GM12878 (cell line): Measurements from ENCODE around the gene CPNE4. TPM values are rescaled to one million over a fixed set of nuclear protein-coding genes. Genes with fewer than 3 reads are reported as not detected.

Experiments used
- ATAC-seq: fragments of 200-7000 bp; cut with Tn5 transposase; 3 replicates; pipeline ENCODE4 v1.9.1; 2020; ENCODE audit warnings: mild to moderate bottlenecking, moderate library complexity
- BruUV-seq: library from RNA; stranded (reverse); fragments of 400-500 nt; replicated peaks from 2 replicates; lab custom pipeline; 2021; lab: Mats Ljungman, UMichigan
- CTCF ChIA-PET: fragments of 300-600 bp; sonication (Branson Sonifier 250); formaldehyde crosslinking; extraction: SDS; loops from one replicate; lab custom pipeline; 2021; ENCODE audit warnings: inconsistent platforms; lab: Yijun Ruan, JAX
- POLR2A ChIA-PET: fragments of 350-600 bp; formaldehyde crosslinking; extraction: SDS; loops from one replicate; lab custom pipeline; 2021; ENCODE audit warnings: inconsistent platforms; lab: Charles Lee
- RAD21 ChIA-PET: fragments of 300-600 bp; sonication (Branson Sonifier 250); formaldehyde crosslinking; loops from one replicate; lab custom pipeline; 2023; ENCODE audit warnings: antibody characterized with exemption; ENCODE audit not compliant: unreplicated experiment; lab: Charles Lee
- SMC1A ChIA-PET: fragments of 300-600 bp; sonication (Branson Sonifier 250); formaldehyde crosslinking; loops from one replicate; lab custom pipeline; 2023; ENCODE audit not compliant: unreplicated experiment, uncharacterized antibody; lab: Charles Lee
- DNase-seq: peaks from one replicate; pipeline ENCODE4 v3.0.0-alpha.2; 2011; ENCODE audit warnings: low read depth, low spot score
- FAIRE-seq: peaks from 3 replicates; lab custom pipeline; 2011; peaks lifted over from hg19 to GRCh38; lab: Jason Lieb, UNC
- H2AFZ ChIP-seq: 2 replicates; pipeline ENCODE4 v1.6.0; 2011; ENCODE audit warnings: low read depth, low read length, control low read depth; ENCODE audit not compliant: control insufficient read depth
- H3K27ac ChIP-seq: 2 replicates; pipeline ENCODE4 v1.5.1; 2011; ENCODE audit warnings: control low read depth; ENCODE audit not compliant: control insufficient read depth, insufficient read depth
- H3K27me3 ChIP-seq, 2 experiments: replicated peaks in 1 of 2; 2 replicates each; pipeline versions ENCODE4 v1.6.0 to v1.6.1; 2011; ENCODE audit warnings: low read length in 1 of 2; ENCODE audit not compliant: control insufficient read depth in 2 of 2, insufficient read depth in 2 of 2
- H3K36me3 ChIP-seq, 2 experiments: 2 replicates each; pipeline ENCODE4 v1.5.1; 2011; ENCODE audit warnings: low read length in 1 of 2; ENCODE audit not compliant: control insufficient read depth in 2 of 2, insufficient read depth in 2 of 2
- H3K4me1 ChIP-seq: 2 replicates; pipeline ENCODE4 v1.6.1; 2011; ENCODE audit warnings: mild to moderate bottlenecking, low read length, moderate library complexity, mixed read lengths; ENCODE audit not compliant: control insufficient read depth, insufficient read depth
- H3K4me2 ChIP-seq: 2 replicates; pipeline ENCODE4 v1.6.0; 2011; ENCODE audit warnings: control low read depth; ENCODE audit not compliant: control insufficient read depth, insufficient read depth
- H3K4me3 ChIP-seq: fragments of 200-600 bp; sonication (generic); 2 replicates; pipeline ENCODE4 v1.5.1; 2016
- H3K79me2 ChIP-seq: 2 replicates; pipeline ENCODE4 v1.6.0; 2011; ENCODE audit warnings: low read length; ENCODE audit not compliant: control insufficient read depth, insufficient read depth
- H3K9ac ChIP-seq: 2 replicates; pipeline ENCODE4 v1.8.0; 2011; ENCODE audit warnings: low read length, control low read depth, mixed read lengths; ENCODE audit not compliant: control insufficient read depth, insufficient read depth
- H3K9me3 ChIP-seq: replicated peaks from 3 replicates; pipeline ENCODE4 v1.5.1; 2011; ENCODE audit warnings: mild to moderate bottlenecking, low read length; ENCODE audit not compliant: control insufficient read depth, insufficient read depth
- H4K20me1 ChIP-seq: 2 replicates; pipeline ENCODE4 v1.6.0; 2011; ENCODE audit not compliant: control insufficient read depth, insufficient read depth
- BACH1 ChIP-seq: fragments of 450-650 bp; IDR thresholded peaks from 2 replicates; pipeline ENCODE4 v1.6.1; 2017; ENCODE audit warnings: mild to moderate bottlenecking, borderline replicate concordance
- BCL11A ChIP-seq: IDR thresholded peaks from 2 replicates; pipeline ENCODE4 v1.6.1; 2011; ENCODE audit warnings: low read depth, low read length
- BCLAF1 ChIP-seq: fragments of 450-650 bp; IDR thresholded peaks from 2 replicates; pipeline ENCODE4 v1.6.1; 2017; ENCODE audit warnings: antibody characterized with exemption, mild to moderate bottlenecking, moderate library complexity
- FOXK2 ChIP-seq: fragments of 450-650 bp; IDR thresholded peaks from 2 replicates; pipeline ENCODE4 v1.6.1; 2017; ENCODE audit warnings: mild to moderate bottlenecking, moderate library complexity
- KAT2A ChIP-seq: conservative IDR thresholded peaks from 2 replicates; pipeline ENCODE4 v1.6.1; 2011; ENCODE audit warnings: low read depth, low read length; ENCODE audit not compliant: control insufficient read depth
- PML ChIP-seq: IDR thresholded peaks from 2 replicates; pipeline ENCODE4 v1.6.1; 2012; ENCODE audit warnings: low read length, inconsistent platforms
- POLR2A ChIP-seq: IDR thresholded peaks from 2 replicates; pipeline ENCODE4 v1.6.1; 2011; ENCODE audit warnings: low read depth, mild to moderate bottlenecking, low read length
- SMAD1 ChIP-seq: fragments of 450-650 bp; IDR thresholded peaks from 2 replicates; pipeline ENCODE4 v1.6.1; 2018; ENCODE audit warnings: mild to moderate bottlenecking, low read depth; ENCODE audit not compliant: partially characterized antibody
- SREBF1 ChIP-seq: IDR thresholded peaks from 2 replicates; pipeline ENCODE4 v1.6.1; 2012; ENCODE audit warnings: mild to moderate bottlenecking, low read length
- ZNF384 ChIP-seq: IDR thresholded peaks from 2 replicates; pipeline ENCODE4 v1.6.1; 2012; ENCODE audit warnings: low read depth, mild to moderate bottlenecking, low read length, improper control_type of control experiment, borderline replicate concordance
- WGBS: methylation state at CpG from one replicate; pipeline ENCODE4 v1.1.6; 2016; ENCODE audit warnings: low lambda C conversion rate; ENCODE audit not compliant: insufficient replicate concordance, insufficient coverage; ENCODE audit errors: missing lambda C conversion rate; 5-methylcytosine and 5-hydroxymethylcytosine counted together
- in situ Hi-C: fragments of 300-500 bp; cut with MboI; formaldehyde crosslinking; loops from 9 replicates; pipeline ENCODE4 v1.14.3; 2018; ENCODE audit warnings: mixed read lengths
- intact Hi-C: fragments of 100-400 bp; cut with micrococcal nuclease; formaldehyde crosslinking; loops from one replicate; pipeline ENCODE4 v1.14.2; 2022; ENCODE audit not compliant: unreplicated experiment
- polyA plus RNA-seq, 11 experiments: library from polyadenylated mRNA; depleted of rRNA in 4 of 11; unstranded in 6 of 11; stranded (reverse) in 5 of 11; fragments of >200 nt; fragmentation: Nextera tagmentation in 4 of 11; fragmentation: Illumina TruSeq in 1 of 11; extraction: Ambion mirVana in 4 of 11; extraction: Trizol in 1 of 11; gene quantifications; 1 replicate in 1 of 11; 2 replicates in 10 of 11; pipeline versions ENCODE4 v1.2.1 to v1.2.3, GENCODE V29; 2011 to 2016; ENCODE audit warnings: inconsistent platforms in 2 of 11, missing spikeins in 2 of 11, low read depth in 1 of 11
- total RNA-seq, 4 experiments: library from RNA; depleted of rRNA in 3 of 4; stranded (reverse); fragments of >200 nt in 3 of 4; fragmentation: Illumina TruSeq in 1 of 4; extraction: Trizol in 1 of 4; gene quantifications; 2 replicates each; pipeline versions ENCODE4 v1.2.1 to v1.2.3, GENCODE V29; 2013 to 2021
- TF ChIP-seq, protein P1 (sequence below): fragments of 450-650 bp; formaldehyde crosslinking; IDR thresholded peaks from 2 replicates; pipeline ENCODE4 v1.4.0; 2022; ENCODE audit warnings: mild to moderate bottlenecking, moderate library complexity
- TF ChIP-seq, protein P2 (sequence below): fragments of 450-650 bp; formaldehyde crosslinking; IDR thresholded peaks from 2 replicates; pipeline ENCODE4 v1.5.0; 2022; ENCODE audit warnings: mild to moderate bottlenecking, missing genetic modification characterization

Gene CPNE4
- total and polyA plus RNA-seq, 10 of the 15 experiments (the other 5 are each of a cell fraction or from before 2014, with no cell fraction given), result 0.17 to 1.9 (median 0.48) TPM; not detected in 1

GRCh38 chr3:131550562-131551465 is 484.0 kb downstream of the CPNE4 start:
- no peak for DNase-seq
- intact Hi-C loops, result loop anchor here (5.0 kb wide), 2 partner anchors 81 to 161 kb away; no protein-coding TSS in a partner anchor
- ATAC-seq, result no peak
- Histone ChIP-seq H3K9ac (no peak overlapping the region), H3K4me1 (peaks cover 18% of the 10 kb centered on the region), H3K79me2 (no peaks in the 10 kb centered on the region), H3K36me3 (no peaks in the 10 kb centered on the region), H3K4me3 (no peak overlapping the region), H3K4me2 (no peak overlapping the region), H4K20me1 (no peaks in the 10 kb centered on the region), H2AFZ (no peak overlapping the region), H3K27me3 (no peaks in the 10 kb centered on the region), H3K9me3 (no peaks in the 10 kb centered on the region), H3K27ac (no peak overlapping the region)
- CTCF ChIA-PET, result interaction anchor here (0.6 to 6.0 kb wide), 19 partner anchors 10 to 629 kb away, joined by 3 to 88 read pairs (median 7); no protein-coding TSS in a partner anchor
- RAD21 ChIA-PET, result interaction anchor here (0.7 to 4.7 kb wide), 14 partner anchors 18 to 488 kb away, joined by 3 to 54 read pairs (median 7); partner anchors contain the start of gene CPNE4
- FAIRE-seq, result no peak
- no TSS peak for BruUV-seq
- POLR2A ChIA-PET, result interaction anchor here (0.8 kb wide), 1 partner anchor 178 kb away, joined by 3 read pairs; no protein-coding TSS in a partner anchor
- SMC1A ChIA-PET, result interaction anchor here (0.9 to 6.1 kb wide), 18 partner anchors 11 to 479 kb away, joined by 3 to 74 read pairs (median 5); no protein-coding TSS in a partner anchor
- WGBS, result 63% methylated on average over 4 of the region's 4 CpGs
- in situ Hi-C loops, result loop anchor here (5.0 kb wide), 1 partner anchor 481 kb away; no protein-coding TSS in a partner anchor
- TF ChIP-seq ZNF384 (no peak), BCLAF1 (no peak), FOXK2 (no peak), SMAD1 (no peak), KAT2A (no peak), BCL11A (no peak), PML (no peak), SREBF1 (no peak), BACH1 (no peak), POLR2A (no peak)
- TF ChIP-seq, protein P1, sequence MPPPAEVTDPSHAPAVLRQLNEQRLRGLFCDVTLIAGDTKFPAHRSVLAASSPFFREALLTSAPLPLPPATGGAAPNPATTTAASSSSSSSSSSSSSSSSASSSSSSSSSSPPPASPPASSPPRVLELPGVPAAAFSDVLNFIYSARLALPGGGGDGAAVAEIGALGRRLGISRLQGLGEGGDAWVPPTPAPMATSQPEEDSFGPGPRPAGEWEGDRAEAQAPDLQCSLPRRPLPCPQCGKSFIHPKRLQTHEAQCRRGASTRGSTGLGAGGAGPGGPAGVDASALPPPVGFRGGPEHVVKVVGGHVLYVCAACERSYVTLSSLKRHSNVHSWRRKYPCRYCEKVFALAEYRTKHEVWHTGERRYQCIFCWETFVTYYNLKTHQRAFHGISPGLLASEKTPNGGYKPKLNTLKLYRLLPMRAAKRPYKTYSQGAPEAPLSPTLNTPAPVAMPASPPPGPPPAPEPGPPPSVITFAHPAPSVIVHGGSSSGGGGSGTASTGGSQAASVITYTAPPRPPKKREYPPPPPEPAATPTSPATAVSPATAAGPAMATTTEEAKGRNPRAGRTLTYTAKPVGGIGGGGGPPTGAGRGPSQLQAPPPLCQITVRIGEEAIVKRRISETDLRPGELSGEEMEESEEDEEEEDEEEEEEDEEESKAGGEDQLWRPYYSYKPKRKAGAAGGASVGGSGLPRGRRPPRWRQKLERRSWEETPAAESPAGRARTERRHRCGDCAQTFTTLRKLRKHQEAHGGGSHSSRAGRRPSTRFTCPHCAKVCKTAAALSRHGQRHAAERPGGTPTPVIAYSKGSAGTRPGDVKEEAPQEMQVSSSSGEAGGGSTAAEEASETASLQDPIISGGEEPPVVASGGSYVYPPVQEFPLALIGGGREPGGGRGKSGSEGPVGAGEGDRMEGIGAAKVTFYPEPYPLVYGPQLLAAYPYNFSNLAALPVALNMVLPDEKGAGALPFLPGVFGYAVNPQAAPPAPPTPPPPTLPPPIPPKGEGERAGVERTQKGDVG (CRISPR knock-in tag), result no peak
- TF ChIP-seq, protein P2, sequence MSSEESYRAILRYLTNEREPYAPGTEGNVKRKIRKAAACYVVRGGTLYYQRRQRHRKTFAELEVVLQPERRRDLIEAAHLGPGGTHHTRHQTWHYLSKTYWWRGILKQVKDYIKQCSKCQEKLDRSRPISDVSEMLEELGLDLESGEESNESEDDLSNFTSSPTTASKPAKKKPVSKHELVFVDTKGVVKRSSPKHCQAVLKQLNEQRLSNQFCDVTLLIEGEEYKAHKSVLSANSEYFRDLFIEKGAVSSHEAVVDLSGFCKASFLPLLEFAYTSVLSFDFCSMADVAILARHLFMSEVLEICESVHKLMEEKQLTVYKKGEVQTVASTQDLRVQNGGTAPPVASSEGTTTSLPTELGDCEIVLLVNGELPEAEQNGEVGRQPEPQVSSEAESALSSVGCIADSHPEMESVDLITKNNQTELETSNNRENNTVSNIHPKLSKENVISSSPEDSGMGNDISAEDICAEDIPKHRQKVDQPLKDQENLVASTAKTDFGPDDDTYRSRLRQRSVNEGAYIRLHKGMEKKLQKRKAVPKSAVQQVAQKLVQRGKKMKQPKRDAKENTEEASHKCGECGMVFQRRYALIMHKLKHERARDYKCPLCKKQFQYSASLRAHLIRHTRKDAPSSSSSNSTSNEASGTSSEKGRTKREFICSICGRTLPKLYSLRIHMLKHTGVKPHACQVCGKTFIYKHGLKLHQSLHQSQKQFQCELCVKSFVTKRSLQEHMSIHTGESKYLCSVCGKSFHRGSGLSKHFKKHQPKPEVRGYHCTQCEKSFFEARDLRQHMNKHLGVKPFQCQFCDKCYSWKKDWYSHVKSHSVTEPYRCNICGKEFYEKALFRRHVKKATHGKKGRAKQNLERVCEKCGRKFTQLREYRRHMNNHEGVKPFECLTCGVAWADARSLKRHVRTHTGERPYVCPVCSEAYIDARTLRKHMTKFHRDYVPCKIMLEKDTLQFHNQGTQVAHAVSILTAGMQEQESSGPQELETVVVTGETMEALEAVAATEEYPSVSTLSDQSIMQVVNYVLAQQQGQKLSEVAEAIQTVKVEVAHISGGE (CRISPR knock-in tag), result no peak
